Panc1 (cell line): ENCODE results near the gene TNFAIP1. TPM values are rescaled to one million over a fixed set of nuclear protein-coding genes. Genes with fewer than 3 reads are reported as not detected.

Experiments
- ATAC-seq: fragments of 200-7000 bp; cut with Tn5 transposase; 2 replicates; pipeline ENCODE4 v1.9.1; 2020; ENCODE audit warnings: mild to moderate bottlenecking, moderate library complexity
- BruUV-seq: library from RNA; stranded (reverse); fragments of 400-500 nt; replicated peaks from 2 replicates; lab custom pipeline; 2021; lab: Mats Ljungman, UMichigan
- CTCF ChIA-PET: fragments of 300-600 bp; sonication (Branson Sonifier 250); formaldehyde crosslinking; loops from one replicate; lab custom pipeline; 2022; ENCODE audit warnings: antibody characterized with exemption; lab: Charles Lee
- POLR2A ChIA-PET: fragments of 300-600 bp; sonication (Branson Sonifier 250); formaldehyde crosslinking; loops from one replicate; lab custom pipeline; 2022; ENCODE audit warnings: antibody characterized with exemption; lab: Charles Lee
- DNase-seq: peaks from one replicate; pipeline ENCODE4 v3.0.0-alpha.2; 2010; ENCODE audit warnings: low read depth, low spot score
- H3K27ac ChIP-seq: 2 replicates; pipeline ENCODE4 v1.5.1; 2011; ENCODE audit warnings: mild to moderate bottlenecking, low read length, inconsistent platforms
- H3K27me3 ChIP-seq: fragments of 200-500 bp; sonication (Bioruptor generic); 2 replicates; pipeline ENCODE4 v1.6.0; 2014; ENCODE audit warnings: low read length, inconsistent platforms; ENCODE audit not compliant: control insufficient read depth, insufficient read depth
- H3K36me3 ChIP-seq: fragments of 200-500 bp; sonication (Bioruptor generic); 2 replicates; pipeline ENCODE4 v1.5.1; 2014; ENCODE audit warnings: inconsistent platforms, mild to moderate bottlenecking, low read length, moderate library complexity; ENCODE audit not compliant: control insufficient read depth, insufficient read depth
- H3K4me1 ChIP-seq: 2 replicates; pipeline ENCODE4 v1.5.1; 2011; ENCODE audit warnings: inconsistent platforms, mild to moderate bottlenecking, low read length, moderate library complexity; ENCODE audit not compliant: control insufficient read depth, insufficient read depth
- H3K4me3 ChIP-seq, 2 experiments: 2 replicates each; pipeline ENCODE4 v1.5.1; 2011 to 2012; ENCODE audit warnings: low read depth in 2 of 2, low read length in 2 of 2, mild to moderate bottlenecking in 2 of 2, inconsistent platforms in 1 of 2, moderate library complexity in 1 of 2
- H3K9me3 ChIP-seq: fragments of 200-500 bp; sonication (Bioruptor generic); 2 replicates; pipeline ENCODE4 v1.5.1; 2014; ENCODE audit warnings: low read depth, mild to moderate bottlenecking, inconsistent platforms, low read length, moderate library complexity; ENCODE audit not compliant: control insufficient read depth, insufficient read depth
- CTCF ChIP-seq: fragments of 450-650 bp; IDR thresholded peaks from 2 replicates; pipeline ENCODE4 v1.5.1; 2017; ENCODE audit warnings: mild to moderate bottlenecking
- POLR2AphosphoS5 ChIP-seq: IDR thresholded peaks from 2 replicates; pipeline ENCODE4 v1.6.1; 2012; ENCODE audit warnings: mild to moderate bottlenecking, low read depth, low read length, moderate library complexity
- REST ChIP-seq, 2 experiments: IDR thresholded peaks; 2 replicates each; pipeline ENCODE4 v1.6.1; 2011 to 2012; ENCODE audit warnings: low read depth in 2 of 2, control low read depth in 1 of 2, low read length in 1 of 2, mild to moderate bottlenecking in 1 of 2, moderate library complexity in 1 of 2; ENCODE audit not compliant: insufficient read depth in 1 of 2
- SIN3A ChIP-seq: IDR thresholded peaks from 2 replicates; pipeline ENCODE4 v1.6.1; 2012; ENCODE audit warnings: low read depth, mild to moderate bottlenecking, low read length, moderate library complexity, borderline replicate concordance; ENCODE audit not compliant: insufficient read depth
- TCF7L2 ChIP-seq: IDR thresholded peaks from 2 replicates; pipeline ENCODE4 v1.6.1; 2011; ENCODE audit warnings: mild to moderate bottlenecking, low read depth, low read length, inconsistent platforms
- in situ Hi-C: cut with HindIII; loops from 2 replicates; pipeline ENCODE4 v1.10.0; 2016; ENCODE audit warnings: low sequenced_read_pairs, low pct_unique_long_range_greater_than_20kb
- intact Hi-C: fragments of 100-400 bp; cut with micrococcal nuclease; formaldehyde crosslinking; loops from one replicate; pipeline ENCODE4 v1.10.0; 2022; ENCODE audit not compliant: unreplicated experiment
- total RNA-seq: library from RNA; stranded (reverse); gene quantifications from one replicate; pipeline ENCODE4 v1.2.1, GENCODE V29; 2021; ENCODE audit not compliant: unreplicated experiment

Gene TNFAIP1
- total RNA-seq, 1 experiment from 2014 or later = 55.8 TPM

- TF ChIP-seq SIN3A (no peak), REST (IDR thresholded peaks at IDR 0.05; ENCODE audit: insufficient read depth in 1 of 2, low read depth in 2 of 2, low read length in 1 of 2) (no peak), TCF7L2 (no peak), POLR2AphosphoS5 (no peak), CTCF (no peak)
- Histone ChIP-seq H3K4me1 (peaks cover 26% of the 10 kb centered on the region), H3K27ac (no peak overlapping the region), H3K36me3 (peaks cover 20% of the 10 kb centered on the region), H3K4me3 (no peak overlapping the region), H3K9me3 (no peaks in the 10 kb centered on the region), H3K27me3 (no peaks in the 10 kb centered on the region)
- ChIA-PET POLR2A (no interaction called here), CTCF (no interaction called here)
- DNase-seq (no peak), ATAC-seq (no peak)
- no TSS peak for BruUV-seq
- in situ Hi-C loops (no loop called here), intact Hi-C loops (no loop called here)
These were observed 14.7 kb downstream of the TNFAIP1 start for GRCh38 chr17:28350271-28350670.

- Histone ChIP-seq H3K4me3 (peak within 1 kb of the TSS; percentile 96 to 100), H3K36me3 (peaks cover 17% of the 10 kb centered on the region), H3K4me1 (peaks cover 18% of the 10 kb centered on the region), H3K27me3 (no peaks in the 10 kb centered on the region), H3K9me3 (no peaks in the 10 kb centered on the region), H3K27ac (peak within 1 kb of the TSS; percentile 97)
- ATAC-seq (peak; percentile 100), DNase-seq (peak; percentile 41)
- ChIA-PET CTCF (interaction anchor here (0.6 kb wide), 1 partner anchor 552 kb away, joined by 3 read pairs; no protein-coding TSS in a partner anchor), POLR2A (interaction anchor here (0.7 to 1.5 kb wide), 5 partner anchors 9 to 26 kb away, joined by 3 to 9 read pairs (median 4); partner anchors contain the start of genes IFT20, TNFAIP1 and VTN)
- in situ Hi-C loops (no loop called here), intact Hi-C loops (no loop called here)
- TF ChIP-seq TCF7L2 (0 out of 2 replicates have a peak, but pooled peaks have one; percentile 29), CTCF (no peak), REST (IDR thresholded peaks at IDR 0.05; ENCODE audit: insufficient read depth in 1 of 2, low read depth in 2 of 2, low read length in 1 of 2) (no peak), SIN3A (peak; percentile 86; the same call in 1 of the 2 replicates), POLR2AphosphoS5 (peak; percentile 95)
- BruUV-seq = no TSS peak
These were observed 21.7 kb downstream of the TNFAIP1 start, which contains the start of gene POLDIP2 for GRCh38 chr17:28357061-28357900. Gene POLDIP2, minus strand, starts transcription at chr17:28357527. Its CDS starts 79 bp downstream, at chr17:28357448.
